ENCODE measurements around the gene NT5C1B. TPM values are rescaled to one million over a fixed set of nuclear protein-coding genes. Genes with fewer than 3 reads are reported as not detected.

Gene NT5C1B
- total and polyA plus RNA-seq, 9 donors = not detected

DNA sequence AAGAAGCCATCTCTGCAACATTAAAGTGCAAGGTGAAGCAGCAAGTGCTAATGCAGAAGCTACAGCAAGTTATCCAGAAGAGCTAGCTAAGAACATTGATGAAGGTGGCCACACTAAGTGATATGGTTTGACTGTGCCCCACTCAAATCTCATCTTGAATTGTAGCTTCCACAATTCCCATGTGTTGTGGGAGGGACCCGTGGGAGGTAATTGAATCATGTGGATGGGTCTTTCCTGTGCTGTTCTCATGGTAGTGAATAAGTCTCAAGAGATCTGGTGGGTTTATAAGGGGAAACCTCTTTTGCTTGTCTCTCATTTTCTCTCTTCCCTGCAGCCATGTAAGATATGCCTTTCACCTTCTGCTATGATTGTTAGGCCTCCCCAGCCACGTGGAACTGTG lies 40.3 kb downstream of the NT5C1B start:
- H3K27me3 ChIP-seq = no peaks in the 10 kb centered on the region
- no peak for TF ChIP-seq EP300 (IDR thresholded peaks at IDR 0.05)
- TF ChIP-seq POLR2A (IDR thresholded peaks at IDR 0.05) = no peak
- TF ChIP-seq CTCF (IDR thresholded peaks at IDR 0.05) = no peak
- H3K4me3 ChIP-seq = no peak overlapping the region
- no peaks in the 10 kb centered on the region for H3K9me3 ChIP-seq
- no peak for DNase-seq
- intact Hi-C loops (cut with DNase I) = no loop called here
- no peak overlapping the region for H3K27ac ChIP-seq
- H3K36me3 ChIP-seq = no peaks in the 10 kb centered on the region
- 84 to 87% (median 86%) methylated on average over 2 of the region's 2 CpGs for WGBS, 3 donors
- H3K4me1 ChIP-seq (ENCODE audit: insufficient read depth) = peaks cover 7% of the 10 kb centered on the region

GRCh38 chr2:18548621-18549020 lies 40.7 kb downstream of the NT5C1B start:
- Histone ChIP-seq H3K9me3 (no peaks in the 10 kb centered on the region), H3K36me3 (no peaks in the 10 kb centered on the region), H3K27me3 (no peaks in the 10 kb centered on the region), H3K27ac (no peak overlapping the region), H3K4me3 (no peak overlapping the region), H3K4me1 (ENCODE audit: insufficient read depth) (peaks cover 7% of the 10 kb centered on the region)
- DNase-seq = no peak
- TF ChIP-seq CTCF (IDR thresholded peaks at IDR 0.05) (no peak), EP300 (IDR thresholded peaks at IDR 0.05) (no peak), POLR2A (IDR thresholded peaks at IDR 0.05) (no peak)
- intact Hi-C loops (cut with DNase I) = no loop called here
- WGBS, 3 donors = 3 to 32% (median 26%) methylated on average over 1 of the region's 1 CpG

- no peak for DNase-seq
- Histone ChIP-seq H3K4me3 (no peak overlapping the region), H3K27ac (no peak overlapping the region), H3K27me3 (no peaks in the 10 kb centered on the region), H3K4me1 (ENCODE audit: insufficient read depth) (peaks cover 7% of the 10 kb centered on the region), H3K9me3 (no peaks in the 10 kb centered on the region), H3K36me3 (no peaks in the 10 kb centered on the region)
- intact Hi-C loops (cut with DNase I) = no loop called here
- WGBS, 3 donors = 79 to 82% (median 79%) methylated on average over 2 of the region's 2 CpGs
- no peak for TF ChIP-seq POLR2A (IDR thresholded peaks at IDR 0.05)
Measured at GRCh38 chr2:18546567-18546966, 42.8 kb downstream of the NT5C1B start.

GRCh38 chr2:18545384-18545783 lies 44.0 kb downstream of the NT5C1B start:
- H3K4me1 ChIP-seq (ENCODE audit: insufficient read depth) = peaks cover 6% of the 10 kb centered on the region
- 92 to 93% (median 92%) methylated on average over 4 of the region's 4 CpGs for WGBS, 3 donors

DNA sequence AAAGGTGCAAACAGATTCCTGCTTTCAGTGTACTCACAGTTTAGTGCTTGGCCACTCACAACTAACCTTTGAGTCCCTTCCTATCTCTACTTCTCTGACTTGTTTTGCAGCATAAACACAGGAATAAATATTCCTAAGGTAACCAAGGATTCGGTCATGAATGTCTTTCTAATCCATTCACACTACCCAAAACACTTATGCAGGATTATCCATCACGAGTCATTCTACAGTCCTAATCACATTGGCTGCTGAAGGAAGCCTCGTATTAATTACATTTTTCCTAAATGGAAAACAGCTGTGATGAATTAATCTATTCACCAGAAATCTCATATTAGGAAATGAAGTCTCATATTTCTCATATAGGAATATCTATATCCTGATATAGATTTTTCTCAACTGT lies 45.2 kb downstream of the NT5C1B start:
- 86 to 91% (median 88%) methylated on average over 3 of the region's 3 CpGs for WGBS, 3 donors
- no peaks in the 10 kb centered on the region for H3K27me3 ChIP-seq
- intact Hi-C loops (cut with DNase I) = no loop called here
- no peak for TF ChIP-seq EP300 (IDR thresholded peaks at IDR 0.05)
- TF ChIP-seq CTCF (IDR thresholded peaks at IDR 0.05) = no peak
- H3K4me3 ChIP-seq = no peak overlapping the region
- DNase-seq = no peak
- no peak overlapping the region for H3K27ac ChIP-seq
- H3K9me3 ChIP-seq = no peaks in the 10 kb centered on the region
- no peaks in the 10 kb centered on the region for H3K36me3 ChIP-seq
- peaks cover 3% of the 10 kb centered on the region for H3K4me1 ChIP-seq (ENCODE audit: insufficient read depth)

More at GRCh38 chr2:18545384-18545783, 44.0 kb downstream of the NT5C1B start:
- Histone ChIP-seq H3K9me3 (no peaks in the 10 kb centered on the region), H3K4me3 (no peak overlapping the region), H3K27me3 (no peaks in the 10 kb centered on the region), H3K27ac (no peak overlapping the region), H3K36me3 (no peaks in the 10 kb centered on the region)
- TF ChIP-seq EP300 (IDR thresholded peaks at IDR 0.05) = no peak
- no peak for TF ChIP-seq CTCF (IDR thresholded peaks at IDR 0.05)
- no peak for TF ChIP-seq POLR2A (IDR thresholded peaks at IDR 0.05)
- no peak for DNase-seq
- intact Hi-C loops (cut with DNase I) = no loop called here

All from ovary (tissue), 9 donors.